Measurements from ENCODE around the gene NPW.

Gene NPW

DNA sequence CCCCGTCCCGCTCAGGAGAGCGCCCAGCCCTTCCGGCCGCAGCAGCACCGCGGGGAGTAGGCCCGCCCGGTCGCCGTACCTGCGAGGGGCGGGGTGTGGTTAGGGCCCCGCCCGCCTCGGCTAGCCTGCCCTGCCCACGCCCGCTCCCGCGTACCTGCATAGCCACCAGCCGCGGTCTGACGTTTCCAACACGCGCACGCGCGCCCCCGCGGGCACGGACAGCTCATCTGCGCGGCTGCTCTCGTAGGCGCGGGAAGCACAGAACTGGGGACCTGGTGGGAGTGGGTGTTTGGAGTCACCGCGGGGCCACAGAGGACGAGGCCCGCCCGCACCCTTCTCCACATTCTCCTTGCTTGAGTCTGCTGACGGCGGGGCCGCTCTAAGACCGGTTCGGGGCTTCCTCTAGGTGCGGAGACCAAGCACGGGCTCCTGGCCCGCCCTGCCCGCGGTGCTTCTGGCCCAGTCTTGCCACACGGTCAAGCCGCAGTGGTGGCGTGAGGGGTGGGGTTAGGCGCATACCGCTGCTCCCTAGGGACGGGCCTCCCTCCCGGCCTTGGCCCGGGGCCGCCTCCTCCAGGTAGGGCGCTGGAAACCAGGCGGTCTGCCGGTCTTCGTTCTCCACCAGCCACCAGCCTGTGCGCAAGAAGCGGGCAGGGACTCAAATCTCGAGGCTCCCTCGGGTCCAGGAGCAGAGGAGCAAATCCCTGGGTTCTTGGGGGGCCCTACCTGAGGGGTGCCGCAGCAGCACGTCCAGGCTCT is 40.1 kb upstream of the NPW start:
- DNase-seq (ENCODE audit: extremely low spot score): no peak
- TF ChIP-seq, protein P1, sequence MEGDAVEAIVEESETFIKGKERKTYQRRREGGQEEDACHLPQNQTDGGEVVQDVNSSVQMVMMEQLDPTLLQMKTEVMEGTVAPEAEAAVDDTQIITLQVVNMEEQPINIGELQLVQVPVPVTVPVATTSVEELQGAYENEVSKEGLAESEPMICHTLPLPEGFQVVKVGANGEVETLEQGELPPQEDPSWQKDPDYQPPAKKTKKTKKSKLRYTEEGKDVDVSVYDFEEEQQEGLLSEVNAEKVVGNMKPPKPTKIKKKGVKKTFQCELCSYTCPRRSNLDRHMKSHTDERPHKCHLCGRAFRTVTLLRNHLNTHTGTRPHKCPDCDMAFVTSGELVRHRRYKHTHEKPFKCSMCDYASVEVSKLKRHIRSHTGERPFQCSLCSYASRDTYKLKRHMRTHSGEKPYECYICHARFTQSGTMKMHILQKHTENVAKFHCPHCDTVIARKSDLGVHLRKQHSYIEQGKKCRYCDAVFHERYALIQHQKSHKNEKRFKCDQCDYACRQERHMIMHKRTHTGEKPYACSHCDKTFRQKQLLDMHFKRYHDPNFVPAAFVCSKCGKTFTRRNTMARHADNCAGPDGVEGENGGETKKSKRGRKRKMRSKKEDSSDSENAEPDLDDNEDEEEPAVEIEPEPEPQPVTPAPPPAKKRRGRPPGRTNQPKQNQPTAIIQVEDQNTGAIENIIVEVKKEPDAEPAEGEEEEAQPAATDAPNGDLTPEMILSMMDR (IDR thresholded peaks at IDR 0.05; ENCODE audit: control extremely low read depth, extremely low read depth, low read depth, missing control alignments): no peak
- POLR2A ChIA-PET: interaction anchor here (1.7 kb wide), 1 partner anchor 14 kb away, joined by 7 read pairs; the partner anchor contains the start of gene RPS2
- CTCF ChIA-PET: no interaction called here

DNA sequence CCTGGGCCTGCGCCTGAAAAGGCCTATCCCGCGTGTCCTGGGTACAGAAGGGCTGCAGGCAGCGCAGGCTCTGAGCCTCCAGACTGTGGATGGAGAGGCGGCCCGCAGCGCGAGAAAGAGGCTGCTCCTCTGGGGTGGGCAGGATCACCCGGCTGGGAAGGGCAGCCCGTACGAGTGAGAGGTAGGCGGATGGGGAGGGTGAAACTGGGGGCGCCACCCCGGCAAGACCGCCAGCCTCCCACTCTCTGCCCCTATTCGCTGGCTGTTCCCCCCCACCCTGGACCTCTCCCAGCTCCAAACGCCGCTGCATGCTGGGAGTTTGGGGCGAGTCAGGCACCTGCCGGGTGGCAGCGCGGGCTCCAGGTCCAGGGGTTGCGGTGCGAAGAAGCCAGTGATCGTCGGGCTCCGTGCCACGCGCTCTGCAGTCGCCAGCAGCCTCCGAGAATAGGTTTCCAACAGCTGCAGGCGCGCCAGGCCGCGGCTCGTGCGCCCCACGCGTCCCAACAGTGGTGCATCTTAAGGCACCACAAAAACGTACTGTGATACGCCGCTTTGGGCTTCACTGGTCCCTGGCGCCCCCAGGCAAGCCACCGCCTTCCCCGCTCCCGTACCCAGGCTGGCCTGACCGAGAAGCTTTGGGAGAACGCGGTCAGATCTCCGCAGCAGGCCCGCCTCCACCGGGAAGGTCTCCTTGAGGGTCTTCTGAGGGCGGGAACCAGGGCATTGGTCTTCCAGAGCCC is 39.4 kb upstream of the NPW start:
- TF ChIP-seq, protein P1 (IDR thresholded peaks at IDR 0.05; ENCODE audit: control extremely low read depth, extremely low read depth, low read depth, missing control alignments): no peak
- ChIA-PET POLR2A (interaction anchor here (0.5 to 3.2 kb wide), 3 partner anchors 11 to 672 kb away, joined by 3 to 21 read pairs (median 3); partner anchors contain the start of gene RPS2), CTCF (no interaction called here)
- no peak for DNase-seq (ENCODE audit: extremely low spot score)

DNA sequence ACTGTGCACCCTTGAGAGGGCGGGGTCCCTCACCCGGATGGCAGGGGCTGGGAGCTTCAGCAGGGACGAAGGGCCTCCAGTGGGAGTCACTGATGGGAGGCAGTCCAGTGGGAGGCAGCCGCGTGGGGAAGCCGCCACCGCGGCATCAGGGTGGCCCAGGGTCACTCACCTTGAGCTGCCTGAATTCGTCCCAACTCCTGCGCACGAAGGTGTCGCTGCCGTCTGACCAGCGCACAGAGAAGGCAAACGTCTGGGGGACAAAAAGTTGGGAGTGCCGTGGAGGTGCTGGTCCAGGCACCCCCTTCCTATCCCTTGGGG is 38.9 kb upstream of the NPW start:
- DNase-seq (ENCODE audit: extremely low spot score): no peak
- POLR2A ChIA-PET: interaction anchor here (0.5 to 3.2 kb wide), 3 partner anchors 10 to 672 kb away, joined by 3 to 21 read pairs (median 3); partner anchors contain the start of gene RPS2
- CTCF ChIA-PET: interaction anchor here (1.1 to 3.0 kb wide), 3 partner anchors 15 to 160 kb away, joined by 3 to 10 read pairs (median 5); no protein-coding TSS in a partner anchor

DNA sequence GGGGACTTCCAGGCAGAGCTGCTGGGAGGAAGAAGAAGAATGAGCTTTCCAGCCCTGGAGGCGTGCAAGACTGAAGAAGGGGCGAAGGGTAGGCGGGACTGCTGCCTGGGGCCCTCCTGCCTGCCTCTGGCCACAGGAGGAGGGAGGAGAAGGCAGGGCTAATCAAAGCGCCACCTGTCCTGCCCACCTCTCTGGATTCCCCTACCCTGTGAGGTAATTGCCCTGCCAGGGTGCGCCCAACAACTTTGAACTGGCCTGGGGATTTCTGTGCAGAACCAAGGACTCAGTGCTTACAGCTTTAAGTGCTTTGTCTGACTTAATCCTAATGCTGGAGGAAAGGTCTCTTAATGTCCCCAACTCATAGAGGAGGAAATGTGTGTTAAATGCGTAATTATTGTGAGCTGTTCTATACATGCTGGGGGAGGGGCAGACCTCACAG is 38.2 kb upstream of the NPW start, which contains the start of gene NOXO1:
Gene NOXO1 (minus strand): TSS at position 72 of the 439 bp plus-strand sequence. CDS start 290 bp downstream, outside the sequence.
- ChIA-PET POLR2A (interaction anchor here (1.5 to 3.2 kb wide), 2 partner anchors 10 to 16 kb away, joined by 3 to 21 read pairs; partner anchors contain the start of genes RPS2 and TBL3), CTCF (interaction anchor here (1.1 to 3.0 kb wide), 3 partner anchors 15 to 159 kb away, joined by 3 to 10 read pairs (median 5); no protein-coding TSS in a partner anchor)
- TF ChIP-seq, protein P1 (IDR thresholded peaks at IDR 0.05; ENCODE audit: control extremely low read depth, extremely low read depth, low read depth, missing control alignments): no peak
- DNase-seq (ENCODE audit: extremely low spot score): no peak

More for the DNA sequence above, 38.9 kb upstream of the NPW start:
- TF ChIP-seq, protein P1 (IDR thresholded peaks at IDR 0.05; ENCODE audit: control extremely low read depth, extremely low read depth, low read depth, missing control alignments): no peak

DNA sequence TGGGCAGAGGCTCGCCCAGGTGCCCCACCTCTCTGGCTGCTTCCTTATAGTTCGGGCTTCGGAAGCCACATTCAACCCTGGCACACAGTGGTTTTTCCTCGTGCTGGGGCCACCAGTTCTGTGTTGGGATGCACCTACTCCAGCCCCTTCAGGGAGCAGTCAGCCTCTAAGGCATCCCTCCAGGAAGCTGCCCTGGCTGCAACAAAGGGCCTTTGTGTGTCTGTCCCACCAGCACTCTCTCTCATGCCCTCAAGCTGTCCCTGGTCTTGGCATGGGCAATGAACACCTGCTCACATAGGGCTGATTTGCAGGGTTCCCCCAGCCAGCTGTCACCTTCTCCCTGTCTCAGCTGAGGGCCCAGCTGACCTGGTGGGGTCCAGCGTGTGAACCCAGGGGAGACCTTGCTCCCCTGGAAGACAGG is 37.6 kb upstream of the NPW start:
- no peak for DNase-seq (ENCODE audit: extremely low spot score)
- ChIA-PET POLR2A (interaction anchor here (0.8 to 3.2 kb wide), 4 partner anchors 10 to 173 kb away, joined by 3 to 21 read pairs (median 4); partner anchors contain the start of genes RPS2, TBL3 and TRAF7), CTCF (interaction anchor here (1.0 to 3.0 kb wide), 3 partner anchors 14 to 22 kb away, joined by 3 to 10 read pairs (median 5); no protein-coding TSS in a partner anchor)
- TF ChIP-seq, protein P1 (IDR thresholded peaks at IDR 0.05; ENCODE audit: control extremely low read depth, extremely low read depth, low read depth, missing control alignments): no peak
